BLaER1 treated with 17β-estradiol and CSF1 and Interleukin-3, amounts not matched to agents 10 nM and 100 nM (cell line): ENCODE data around the gene DSC2.
"Not testable (repeated sequence)": the region's sequence is repeated elsewhere in the genome, so short reads cannot be mapped to it uniquely, and the experiment has no call there.

Experiments used
- H3K27ac ChIP-seq, 11 experiments: shearing (Covaris generic); formaldehyde crosslinking; 2 replicates each; pipeline ENCODE4 v1.8.1; 2022
- H3K27me3 ChIP-seq, 11 experiments: shearing (Covaris generic); formaldehyde crosslinking; 2 replicates each; pipeline ENCODE4 v1.8.1; 2022
- H3K36me3 ChIP-seq, 11 experiments: shearing (Covaris generic); formaldehyde crosslinking; 2 replicates each; pipeline ENCODE4 v1.8.1; 2022
- H3K4me1 ChIP-seq, 10 experiments: shearing (Covaris generic); formaldehyde crosslinking; 2 replicates each; pipeline ENCODE4 v1.8.1; 2022
- H3K4me2 ChIP-seq, 11 experiments: shearing (Covaris generic); formaldehyde crosslinking; 2 replicates each; pipeline ENCODE4 v1.8.1; 2022
- H3K4me3 ChIP-seq, 10 experiments: shearing (Covaris generic); formaldehyde crosslinking; 2 replicates each; pipeline ENCODE4 v1.8.1; 2022
- H3K9ac ChIP-seq, 11 experiments: shearing (Covaris generic); formaldehyde crosslinking; 2 replicates each; pipeline ENCODE4 v1.8.1; 2022
- H3K9me3 ChIP-seq, 11 experiments: shearing (Covaris generic); formaldehyde crosslinking; replicated peaks in 1 of 11; 2 replicates each; pipeline ENCODE4 v1.8.1; 2022
- H4K20me1 ChIP-seq, 11 experiments: shearing (Covaris generic); formaldehyde crosslinking; 2 replicates each; pipeline ENCODE4 v1.8.1; 2022
- Cebpa-rat ChIP-seq, 11 experiments: shearing (Covaris generic); IDR thresholded peaks; 2 replicates each; pipeline ENCODE4 v1.8.1; 2022

DSC2 gene

GRCh38 chr18:31102025-31102684 lies at the start of gene DSC2:
DSC2 (minus strand) TSS chr18:31102421; CDS start chr18:31101971, 450 bp downstream.
- TF ChIP-seq Cebpa-rat (IDR thresholded peaks at IDR 0.05): no peak
- Histone ChIP-seq H3K9ac (no peak within 1 kb of the TSS), H3K4me1 (no peaks in the 10 kb centered on the region), H3K27me3 (no peaks in the 10 kb centered on the region), H3K4me3 (no peak within 1 kb of the TSS), H4K20me1 (no peaks in the 10 kb centered on the region), H3K9me3 (peaks cover 13 to 25% (median 16%) of the 10 kb centered on the region in 11 experiments; a peak in 20 of 22 replicates), H3K27ac (no peak within 1 kb of the TSS), H3K4me2 (no peak within 1 kb of the TSS), H3K36me3 (no peaks in the 10 kb centered on the region)

- Histone ChIP-seq H3K36me3 (no peaks in the 10 kb centered on the region), H3K27me3 (no peaks in the 10 kb centered on the region), H3K4me1 (no peaks in the 10 kb centered on the region), H3K4me3 (no peak overlapping the region), H4K20me1 (no peaks in the 10 kb centered on the region), H3K4me2 (no peak overlapping the region), H3K9me3 (no peaks in the 10 kb centered on the region), H3K27ac (no peak overlapping the region), H3K9ac (no peak overlapping the region)
- no peak for TF ChIP-seq Cebpa-rat (IDR thresholded peaks at IDR 0.05)
These were observed 47.1 kb upstream of the DSC2 start for GRCh38 chr18:31149351-31149750.

GRCh38 chr18:31148600-31148999 lies 46.4 kb upstream of the DSC2 start:
- Histone ChIP-seq H3K36me3 (no peaks in the 10 kb centered on the region), H3K27ac (no peak overlapping the region), H3K4me1 (no peaks in the 10 kb centered on the region), H3K4me2 (no peak overlapping the region), H3K27me3 (no peaks in the 10 kb centered on the region), H3K9ac (no peak overlapping the region), H4K20me1 (no peaks in the 10 kb centered on the region), H3K4me3 (no peak overlapping the region), H3K9me3 (no peaks in the 10 kb centered on the region)
- TF ChIP-seq Cebpa-rat (IDR thresholded peaks at IDR 0.05): no peak

- Histone ChIP-seq H3K9me3 (no peaks in the 10 kb centered on the region), H4K20me1 (no peaks in the 10 kb centered on the region), H3K9ac (no peak overlapping the region), H3K36me3 (no peaks in the 10 kb centered on the region), H3K4me1 (no peaks in the 10 kb centered on the region), H3K27ac (no peak overlapping the region), H3K27me3 (no peaks in the 10 kb centered on the region), H3K4me3 (no peak overlapping the region), H3K4me2 (no peak overlapping the region)
- no peak for TF ChIP-seq Cebpa-rat (IDR thresholded peaks at IDR 0.05)
These were observed 44.6 kb upstream of the DSC2 start for GRCh38 chr18:31146809-31147208.

- no peak overlapping the region for H3K27ac ChIP-seq
- no peak overlapping the region for H3K9ac ChIP-seq
- no peaks in the 10 kb centered on the region for H3K36me3 ChIP-seq
- H4K20me1 ChIP-seq: no peaks in the 10 kb centered on the region
- no peaks in the 10 kb centered on the region for H3K27me3 ChIP-seq
- TF ChIP-seq Cebpa-rat (IDR thresholded peaks at IDR 0.05): no peak
- H3K4me2 ChIP-seq: no peak overlapping the region
- H3K4me3 ChIP-seq: no peak overlapping the region
- no peaks in the 10 kb centered on the region for H3K9me3 ChIP-seq
- H3K4me1 ChIP-seq: no peaks in the 10 kb centered on the region
These were observed 40.8 kb upstream of the DSC2 start for GRCh38 chr18:31143025-31143424.

- Histone ChIP-seq H3K36me3 (no peaks in the 10 kb centered on the region), H3K27ac (no peak overlapping the region), H3K27me3 (no peaks in the 10 kb centered on the region), H3K9ac (no peak overlapping the region), H3K4me1 (no peaks in the 10 kb centered on the region), H3K4me3 (no peak overlapping the region), H3K4me2 (no peak overlapping the region), H4K20me1 (no peaks in the 10 kb centered on the region), H3K9me3 (no peaks in the 10 kb centered on the region)
- TF ChIP-seq Cebpa-rat (IDR thresholded peaks at IDR 0.05): no peak
These were observed 36.5 kb upstream of the DSC2 start for GRCh38 chr18:31138709-31139108.

- H4K20me1 ChIP-seq: no peaks in the 10 kb centered on the region
- no peak overlapping the region for H3K4me3 ChIP-seq
- no peaks in the 10 kb centered on the region for H3K4me1 ChIP-seq
- H3K27me3 ChIP-seq: no peaks in the 10 kb centered on the region
- H3K27ac ChIP-seq: no peak overlapping the region
- no peak overlapping the region for H3K4me2 ChIP-seq
- H3K9ac ChIP-seq: no peak overlapping the region
- H3K36me3 ChIP-seq: no peaks in the 10 kb centered on the region
- H3K9me3 ChIP-seq: no peaks in the 10 kb centered on the region
- no peak for TF ChIP-seq Cebpa-rat (IDR thresholded peaks at IDR 0.05)
These were observed 32.8 kb upstream of the DSC2 start for GRCh38 chr18:31134988-31135529.

- Histone ChIP-seq H3K36me3 (no peaks in the 10 kb centered on the region), H3K4me3 (no peak overlapping the region), H3K27me3 (no peaks in the 10 kb centered on the region), H3K9me3 (no peaks in the 10 kb centered on the region), H3K9ac (no peak overlapping the region), H3K27ac (no peak overlapping the region), H4K20me1 (no peaks in the 10 kb centered on the region), H3K4me2 (no peak overlapping the region), H3K4me1 (no peaks in the 10 kb centered on the region)
- TF ChIP-seq Cebpa-rat (IDR thresholded peaks at IDR 0.05): no peak
These were observed 27.3 kb upstream of the DSC2 start for GRCh38 chr18:31129398-31130115.

GRCh38 chr18:31125878-31126277 lies 23.7 kb upstream of the DSC2 start:
- Histone ChIP-seq H3K4me3 (no peak overlapping the region), H3K27ac (no peak overlapping the region), H3K4me1 (no peaks in the 10 kb centered on the region), H3K27me3 (no peaks in the 10 kb centered on the region), H3K36me3 (no peaks in the 10 kb centered on the region), H4K20me1 (no peaks in the 10 kb centered on the region), H3K9me3 (no peaks in the 10 kb centered on the region), H3K4me2 (no peak overlapping the region), H3K9ac (no peak overlapping the region)
- TF ChIP-seq Cebpa-rat (IDR thresholded peaks at IDR 0.05): no peak

GRCh38 chr18:31123125-31123524 lies 20.9 kb upstream of the DSC2 start:
- H4K20me1 ChIP-seq, H3K36me3 ChIP-seq, H3K9ac ChIP-seq, H3K4me3 ChIP-seq, H3K4me1 ChIP-seq, H3K27ac ChIP-seq, H3K27me3 ChIP-seq, H3K4me2 ChIP-seq, H3K9me3 ChIP-seq: not testable (repeated sequence)
